HepG2 (cell line): ENCODE data around the gene TMEM131L. TPM values are rescaled to one million over a fixed set of nuclear protein-coding genes. Genes with fewer than 3 reads are reported as not detected.
A peak's percentile ranks its signal among the peaks of the same experiment; 100 is the strongest.

Experiments
- ATAC-seq: fragments of 200-7000 bp; cut with Tn5 transposase; 3 replicates; pipeline ENCODE4 v1.9.1; 2020; ENCODE audit warnings: mild to moderate bottlenecking, moderate library complexity
- BruUV-seq: library from RNA; stranded (reverse); fragments of 400-500 nt; replicated peaks from 2 replicates; lab custom pipeline; 2021; lab: Mats Ljungman, UMichigan
- CTCF ChIA-PET: fragments of 300-600 bp; formaldehyde crosslinking; extraction: SDS; loops from one replicate; lab custom pipeline; 2021; ENCODE audit warnings: low total read pairs, inconsistent platforms, low intra/inter-chr PET ratio; lab: Yijun Ruan, JAX
- POLR2A ChIA-PET: fragments of 350-600 bp; sonication (Branson Sonifier 250); formaldehyde crosslinking; loops from one replicate; lab custom pipeline; 2020; ENCODE audit warnings: antibody characterized with exemption, inconsistent platforms; lab: Yijun Ruan, JAX
- DNase-seq: peaks from one replicate; pipeline ENCODE4 v3.0.0-alpha.2; 2015; ENCODE audit warnings: low spot score
- FAIRE-seq: peaks from 3 replicates; lab custom pipeline; 2011; peaks lifted over from hg19 to GRCh38; lab: Jason Lieb, UNC
- H2AFZ ChIP-seq: one replicate; pipeline ENCODE4 v1.6.1; 2011; ENCODE audit warnings: low read length, inconsistent platforms
- H3K27ac ChIP-seq: fragments of 300-600 bp; 3 replicates; pipeline ENCODE4 v1.8.0; 2011; ENCODE audit warnings: mixed run types, mild to moderate bottlenecking, mixed read lengths, low read length, inconsistent platforms; ENCODE audit not compliant: insufficient read depth; ENCODE audit errors: extremely low read length
- H3K27me3 ChIP-seq, 2 experiments: fragments of 200-600 bp in 1 of 2; 2 replicates in 1 of 2; 3 replicates in 1 of 2; pipeline versions ENCODE4 v1.6.0 to v1.8.0; 2011; ENCODE audit warnings: low read length in 2 of 2, mild to moderate bottlenecking in 2 of 2, moderate library complexity in 2 of 2, inconsistent platforms in 1 of 2; ENCODE audit not compliant: insufficient read depth in 2 of 2, control insufficient read depth in 1 of 2
- H3K36me3 ChIP-seq, 2 experiments: fragments of 200-600 bp in 1 of 2; replicated peaks in 1 of 2; 2 replicates in 1 of 2; 3 replicates in 1 of 2; pipeline versions ENCODE4 v1.5.1 to v1.8.0; 2011; ENCODE audit warnings: low read length in 2 of 2, inconsistent platforms in 1 of 2; ENCODE audit not compliant: insufficient read depth in 2 of 2, control insufficient read depth in 1 of 2
- H3K4me1 ChIP-seq: 2 replicates; pipeline ENCODE4 v1.5.1; 2012; ENCODE audit warnings: low read length, inconsistent platforms; ENCODE audit not compliant: insufficient read depth
- H3K4me2 ChIP-seq: 2 replicates; pipeline ENCODE4 v1.6.0; 2011; ENCODE audit warnings: low read depth, low read length, inconsistent platforms
- H3K4me3 ChIP-seq, 3 experiments: fragments of 200-600 bp in 1 of 3; sonication (generic), shearing (Covaris generic) in 1 of 3; replicated peaks in 1 of 3; 2 replicates each; pipeline ENCODE4 v1.5.1; 2011 to 2016; ENCODE audit warnings: low read length in 3 of 3, inconsistent platforms in 2 of 3, low read depth in 2 of 3, mild to moderate bottlenecking in 2 of 3, control low read depth in 1 of 3, mixed read lengths in 1 of 3; ENCODE audit not compliant: insufficient read depth in 1 of 3
- H3K79me2 ChIP-seq: one replicate; pipeline ENCODE4 v1.6.1; 2011; ENCODE audit warnings: low read length, inconsistent platforms; ENCODE audit not compliant: insufficient read depth
- H3K9ac ChIP-seq: 2 replicates; pipeline ENCODE4 v1.6.0; 2011; ENCODE audit warnings: mild to moderate bottlenecking, low read depth, low read length, inconsistent platforms; ENCODE audit not compliant: insufficient read depth
- H3K9me3 ChIP-seq: 2 replicates; pipeline ENCODE4 v1.5.1; 2012; ENCODE audit warnings: mild to moderate bottlenecking, low read length
- H4K20me1 ChIP-seq: 2 replicates; pipeline ENCODE4 v1.6.0; 2011; ENCODE audit warnings: inconsistent platforms, mild to moderate bottlenecking, low read length, moderate library complexity; ENCODE audit not compliant: insufficient read depth
- ATAD3A ChIP-seq: sonication (generic); formaldehyde crosslinking; IDR thresholded peaks from 2 replicates; pipeline ENCODE4 v1.4.0; 2020; ENCODE audit warnings: missing genetic modification reagents
- ATF5 ChIP-seq: sonication (generic); formaldehyde crosslinking; IDR thresholded peaks from 2 replicates; pipeline ENCODE4 v1.4.0; 2020; ENCODE audit warnings: mild to moderate bottlenecking, low read depth, missing genetic modification reagents
- DMTF1 ChIP-seq: sonication (generic); formaldehyde crosslinking; IDR thresholded peaks from 2 replicates; pipeline ENCODE4 v1.4.0; 2020; ENCODE audit warnings: mild to moderate bottlenecking, missing genetic modification reagents
- RAD51 ChIP-seq: fragments of 450-650 bp; IDR thresholded peaks from 2 replicates; pipeline ENCODE4 v1.6.1; 2016; ENCODE audit warnings: borderline replicate concordance
- ZNF121 ChIP-seq: sonication (generic); formaldehyde crosslinking; IDR thresholded peaks from 2 replicates; pipeline ENCODE4 v1.5.0; 2020; ENCODE audit warnings: mild to moderate bottlenecking, missing genetic modification reagents
- WGBS: methylation state at CpG from one replicate; pipeline ENCODE4 v1.1.6; 2017; ENCODE audit warnings: low lambda C conversion rate; 5-methylcytosine and 5-hydroxymethylcytosine counted together
- in situ Hi-C: cut with HindIII; loops from 2 replicates; pipeline ENCODE4 v1.10.0; 2017; ENCODE audit warnings: low pct_unique_long_range_greater_than_20kb; ENCODE audit not compliant: extremely low pct_ligation_motif_present
- intact Hi-C: fragments of 100-400 bp; cut with micrococcal nuclease; formaldehyde crosslinking; loops from one replicate; pipeline ENCODE4 v1.10.0; 2022; ENCODE audit not compliant: unreplicated experiment
- polyA plus RNA-seq, 8 experiments: library from polyadenylated mRNA; depleted of rRNA in 3 of 8; stranded (reverse) in 7 of 8; unstranded in 1 of 8; fragments of >200 nt; fragmentation: Illumina TruSeq in 4 of 8; extraction: Trizol in 4 of 8; gene quantifications; 2 replicates each; pipeline versions ENCODE4 v1.2.1 to v1.2.3, GENCODE V29; 2011 to 2016; ENCODE audit warnings: low read depth in 4 of 8, missing spikeins in 1 of 8, mixed read lengths in 1 of 8; ENCODE audit not compliant: insufficient read depth in 1 of 8
- total RNA-seq, 5 experiments: library from RNA; depleted of rRNA; stranded (reverse); fragments of >200 nt; fragmentation: Illumina TruSeq; extraction: Trizol; gene quantifications; 2 replicates each; pipeline ENCODE4 v1.2.3, GENCODE V29; 2016; ENCODE audit warnings: low read depth in 1 of 5

TMEM131L gene
- total and polyA plus RNA-seq, 2 of the 13 experiments (the other 11 are each of a cell fraction or from before 2014, with no cell fraction given) = 2.2 to 4.5 TPM

GRCh38 chr4:153510252-153511001 is 44.3 kb downstream of the TMEM131L start:
- no peak for FAIRE-seq
- H3K4me2 ChIP-seq = 0 out of 2 replicates have a peak overlapping the region, but pooled peaks have one; percentile 20
- no peak for ATAC-seq
- no peaks in the 10 kb centered on the region for H3K27me3 ChIP-seq
- DNase-seq = no peak
- ChIA-PET CTCF (no interaction called here), POLR2A (no interaction called here)
- intact Hi-C loops = no loop called here
- no peaks in the 10 kb centered on the region for H3K79me2 ChIP-seq
- H3K27ac ChIP-seq = no peak overlapping the region
- H3K4me1 ChIP-seq = peaks cover 55% of the 10 kb centered on the region
- no peaks in the 10 kb centered on the region for H3K9me3 ChIP-seq
- H2AFZ ChIP-seq = no peak overlapping the region
- H3K9ac ChIP-seq = no peak overlapping the region
- no peaks in the 10 kb centered on the region for H3K36me3 ChIP-seq
- TF ChIP-seq DMTF1 (CRISPR knock-in tag) (no peak), ATF5 (CRISPR knock-in tag) (no peak), ZNF121 (peak; percentile 80), ATAD3A (CRISPR knock-in tag) (no peak), RAD51 (no peak)
- TF ChIP-seq, all 625 proteins: peak for 1
- H4K20me1 ChIP-seq = no peaks in the 10 kb centered on the region
- WGBS = 95% methylated on average over 7 of the region's 7 CpGs
- in situ Hi-C loops = no loop called here
- no TSS peak for BruUV-seq
- no peak overlapping the region for H3K4me3 ChIP-seq
